Right atrium auricular region (tissue), 2 donors: ENCODE results near the gene USP20. TPM values are rescaled to one million over a fixed set of nuclear protein-coding genes. Genes with fewer than 3 reads are reported as not detected.

Experiments
- DNase-seq: peaks from one replicate; pipeline ENCODE4 v3.0.0-alpha.2; 2019; ENCODE audit warnings: low spot score
- H3K27ac ChIP-seq, 2 donors: fragments of 200-600 bp; sonication (generic); 1 replicate in 1 of 2; 2 replicates in 1 of 2; pipeline ENCODE4 v1.5.1; 2016 to 2019
- H3K27me3 ChIP-seq, 2 donors: fragments of 200-600 bp; sonication (generic); one replicate each; pipeline versions ENCODE4 v1.5.1 to v1.6.0; 2017 to 2019
- H3K36me3 ChIP-seq: fragments of 200-600 bp; sonication (generic); one replicate; pipeline ENCODE4 v1.5.1; 2016
- H3K4me1 ChIP-seq, 2 donors: fragments of 200-600 bp; sonication (generic); one replicate each; pipeline versions ENCODE4 v1.5.1 to v1.6.0; 2017 to 2019
- H3K4me3 ChIP-seq, 2 donors: fragments of 200-600 bp; sonication (generic); 1 replicate in 1 of 2; 2 replicates in 1 of 2; pipeline ENCODE4 v1.5.1; 2017 to 2019; ENCODE audit warnings: mild to moderate bottlenecking in 1 of 2, moderate library complexity in 1 of 2
- H3K9me3 ChIP-seq, 2 donors: fragments of 200-600 bp; sonication (generic); one replicate each; pipeline ENCODE4 v1.5.1; 2019
- total RNA-seq, 2 donors: library from RNA; depleted of rRNA; stranded (reverse); fragments of >200 nt; gene quantifications; one replicate each; pipeline ENCODE4 v1.1.0, GENCODE V29; 2016
- TF ChIP-seq, protein P1 (sequence below), 2 donors: fragments of 200-600 bp; sonication (generic); IDR thresholded peaks; one replicate each; pipeline ENCODE4 v1.5.1; 2019; ENCODE audit warnings: antibody characterized with exemption in 2 of 2

Gene USP20
- total RNA-seq, 2 donors from 2014 or later: 12.9 to 14.5 TPM

DNA sequence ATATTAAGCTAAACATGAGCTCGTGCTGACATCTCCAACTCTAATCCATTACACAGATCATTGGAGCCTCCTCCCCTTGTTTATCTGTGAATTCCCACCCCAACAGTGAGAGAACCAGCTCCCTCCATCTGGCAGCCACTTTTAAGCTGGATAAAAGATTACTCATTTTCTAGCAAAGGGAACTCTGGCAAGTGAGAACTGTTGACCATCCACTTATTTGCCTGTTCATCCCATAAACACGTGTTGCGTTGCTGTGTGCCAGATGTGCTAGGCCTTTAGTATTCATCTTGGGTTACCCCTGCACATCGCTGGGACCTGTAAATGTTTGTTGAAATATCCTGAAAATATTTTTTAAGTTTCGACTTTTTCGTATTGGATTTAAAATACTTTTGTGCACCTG is 8.9 kb upstream of the USP20 start:
- TF ChIP-seq, protein P1, sequence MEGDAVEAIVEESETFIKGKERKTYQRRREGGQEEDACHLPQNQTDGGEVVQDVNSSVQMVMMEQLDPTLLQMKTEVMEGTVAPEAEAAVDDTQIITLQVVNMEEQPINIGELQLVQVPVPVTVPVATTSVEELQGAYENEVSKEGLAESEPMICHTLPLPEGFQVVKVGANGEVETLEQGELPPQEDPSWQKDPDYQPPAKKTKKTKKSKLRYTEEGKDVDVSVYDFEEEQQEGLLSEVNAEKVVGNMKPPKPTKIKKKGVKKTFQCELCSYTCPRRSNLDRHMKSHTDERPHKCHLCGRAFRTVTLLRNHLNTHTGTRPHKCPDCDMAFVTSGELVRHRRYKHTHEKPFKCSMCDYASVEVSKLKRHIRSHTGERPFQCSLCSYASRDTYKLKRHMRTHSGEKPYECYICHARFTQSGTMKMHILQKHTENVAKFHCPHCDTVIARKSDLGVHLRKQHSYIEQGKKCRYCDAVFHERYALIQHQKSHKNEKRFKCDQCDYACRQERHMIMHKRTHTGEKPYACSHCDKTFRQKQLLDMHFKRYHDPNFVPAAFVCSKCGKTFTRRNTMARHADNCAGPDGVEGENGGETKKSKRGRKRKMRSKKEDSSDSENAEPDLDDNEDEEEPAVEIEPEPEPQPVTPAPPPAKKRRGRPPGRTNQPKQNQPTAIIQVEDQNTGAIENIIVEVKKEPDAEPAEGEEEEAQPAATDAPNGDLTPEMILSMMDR (IDR thresholded peaks at IDR 0.05): no peak
- Histone ChIP-seq H3K36me3 (peaks cover 44% of the 10 kb centered on the region), H3K27me3 (no peaks in the 10 kb centered on the region), H3K9me3 (no peaks in the 10 kb centered on the region), H3K4me1 (peaks cover 0 to 8% of the 10 kb centered on the region in 2 donors), H3K4me3 (no peak overlapping the region), H3K27ac (no peak overlapping the region)
- no peak for DNase-seq

DNA sequence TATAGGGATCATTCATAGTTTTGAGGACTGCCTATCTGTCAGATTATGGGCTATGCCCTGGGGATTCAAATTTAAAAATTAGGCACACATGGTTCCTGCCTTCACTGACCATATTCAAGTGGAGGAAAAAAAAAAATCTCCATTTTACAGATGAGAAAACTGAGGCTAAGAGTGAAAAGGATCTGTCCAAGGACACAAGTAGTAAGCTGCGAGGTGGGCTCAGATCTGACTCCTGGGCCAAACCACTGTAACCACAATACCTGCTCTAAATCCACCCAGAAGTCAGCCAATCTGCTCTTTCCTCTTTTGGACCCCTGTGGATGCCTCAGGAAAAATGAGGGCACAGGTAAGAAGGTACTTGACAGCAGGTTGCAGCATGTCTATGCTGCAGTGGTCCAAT is 8.5 kb upstream of the USP20 start:
- Histone ChIP-seq H3K4me1 (peaks cover 0 to 8% of the 10 kb centered on the region in 2 donors), H3K27me3 (no peaks in the 10 kb centered on the region), H3K9me3 (no peaks in the 10 kb centered on the region), H3K4me3 (no peak overlapping the region), H3K27ac (no peak overlapping the region), H3K36me3 (peaks cover 45% of the 10 kb centered on the region)
- TF ChIP-seq, protein P1 (IDR thresholded peaks at IDR 0.05): no peak
- DNase-seq: no peak

DNA sequence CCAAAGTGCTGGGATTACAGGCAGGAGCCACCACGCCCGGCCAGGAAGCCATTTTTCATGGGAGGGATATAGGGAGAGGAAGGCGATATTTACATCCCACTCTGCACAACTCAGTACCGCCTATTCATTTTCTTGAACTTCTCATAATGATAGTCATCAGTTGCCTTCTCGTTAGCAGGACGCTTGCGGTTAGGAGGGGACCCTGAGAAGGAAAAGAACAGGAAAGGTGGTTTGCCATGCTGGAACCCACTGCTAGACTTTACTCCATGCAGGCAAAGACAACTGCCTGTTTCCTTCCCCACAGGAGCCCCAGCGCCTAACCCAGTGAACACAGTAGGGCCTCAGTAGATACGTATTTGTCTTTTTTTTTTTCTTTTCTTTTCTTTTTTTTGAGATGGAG is 7.2 kb upstream of the USP20 start:
- DNase-seq: no peak
- H3K4me1 ChIP-seq: peaks cover 0 to 3% of the 10 kb centered on the region in 2 donors
- H3K27me3 ChIP-seq: no peaks in the 10 kb centered on the region
- no peak overlapping the region for H3K4me3 ChIP-seq
- TF ChIP-seq, protein P1 (IDR thresholded peaks at IDR 0.05): no peak
- no peak overlapping the region for H3K27ac ChIP-seq
- H3K9me3 ChIP-seq: no peaks in the 10 kb centered on the region
- peaks cover 53% of the 10 kb centered on the region for H3K36me3 ChIP-seq

DNA sequence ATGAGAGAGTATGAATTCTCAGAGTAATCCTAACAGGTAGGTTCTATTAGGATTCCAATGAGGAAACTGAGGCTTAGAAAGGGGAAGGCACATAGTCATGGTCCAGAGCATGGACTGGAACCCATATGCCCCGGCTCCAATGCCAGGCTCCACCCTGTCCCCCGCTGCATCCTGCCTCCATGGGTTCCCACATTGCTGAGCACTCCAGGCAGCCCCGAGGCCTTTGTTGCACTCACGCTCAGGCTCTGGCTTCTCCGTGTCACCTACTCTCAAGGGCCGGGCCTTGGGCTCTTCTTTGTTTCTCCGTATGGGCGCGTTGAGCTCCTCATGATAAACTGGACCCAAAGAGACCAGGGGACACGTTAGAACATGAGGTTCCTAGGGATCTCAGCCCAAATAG is 6.3 kb upstream of the USP20 start:
- no peak overlapping the region for H3K27ac ChIP-seq
- no peaks in the 10 kb centered on the region for H3K27me3 ChIP-seq
- no peaks in the 10 kb centered on the region for H3K9me3 ChIP-seq
- no peak overlapping the region for H3K4me3 ChIP-seq
- peaks cover 0 to 4% of the 10 kb centered on the region in 2 donors for H3K4me1 ChIP-seq
- TF ChIP-seq, protein P1 (IDR thresholded peaks at IDR 0.05): no peak
- H3K36me3 ChIP-seq: peaks cover 58% of the 10 kb centered on the region
- DNase-seq: no peak

DNA sequence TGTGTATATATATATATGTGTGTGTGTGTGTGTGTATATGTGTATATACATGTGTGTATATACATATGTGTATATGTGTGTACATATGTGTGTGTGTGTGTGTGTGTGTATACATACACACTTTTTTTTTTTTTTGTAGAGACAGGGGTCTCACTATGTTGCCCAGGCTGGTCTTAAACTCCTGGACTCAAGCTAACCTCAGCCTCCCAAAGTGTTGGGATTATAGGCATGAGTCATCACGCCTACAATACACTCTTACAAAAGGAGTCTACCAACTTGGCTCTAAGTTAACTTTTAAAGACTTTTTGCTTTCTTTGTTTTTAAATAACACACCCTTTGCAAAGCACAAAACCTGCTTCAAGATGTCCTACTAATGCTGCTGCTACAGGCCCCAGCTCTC is 2.3 kb upstream of the USP20 start:
- Histone ChIP-seq H3K4me3 (no peak overlapping the region), H3K9me3 (no peaks in the 10 kb centered on the region), H3K27ac (no peak overlapping the region), H3K27me3 (no peaks in the 10 kb centered on the region), H3K36me3 (peaks cover 55% of the 10 kb centered on the region), H3K4me1 (peaks cover 0 to 26% of the 10 kb centered on the region in 2 donors)
- no peak for DNase-seq
- TF ChIP-seq, protein P1 (IDR thresholded peaks at IDR 0.05): no peak

DNA sequence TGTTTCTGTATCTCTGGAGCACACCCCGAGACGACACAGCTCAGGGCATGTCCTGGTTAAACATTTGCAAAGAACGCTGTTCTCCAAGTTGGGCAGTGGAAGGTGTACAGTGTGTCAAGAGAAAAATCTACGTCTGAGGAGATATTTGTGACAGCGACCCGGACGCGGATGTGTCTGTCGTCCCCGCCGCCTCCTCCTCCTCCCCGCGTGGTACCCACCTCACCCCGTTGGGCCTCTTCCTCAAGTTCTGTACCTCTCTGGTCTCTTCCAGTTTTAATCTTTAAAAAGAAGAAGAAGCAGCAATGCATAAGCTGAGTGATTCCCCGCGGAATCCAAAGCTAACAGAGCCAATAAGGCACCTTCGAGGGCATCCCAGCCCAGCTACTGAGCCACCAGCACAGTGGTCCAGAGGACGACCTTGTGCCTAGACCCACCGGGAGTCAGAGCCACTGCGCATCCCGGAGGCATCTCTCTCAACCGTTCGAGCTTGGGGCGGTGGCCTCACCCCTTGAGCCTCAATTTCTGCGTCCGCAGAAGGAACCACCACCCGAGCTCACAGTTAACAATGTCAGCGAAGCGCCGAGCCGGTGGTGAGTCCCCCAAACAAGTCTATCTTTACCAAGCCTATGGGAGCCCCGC is 650 bp upstream of the USP20 start:
- no peaks in the 10 kb centered on the region for H3K27me3 ChIP-seq
- DNase-seq: no peak
- peak overlapping the region; percentile 82 to 89 for H3K27ac ChIP-seq
- H3K4me3 ChIP-seq: peak overlapping the region; percentile 86 to 99
- TF ChIP-seq, protein P1 (IDR thresholded peaks at IDR 0.05): no peak
- no peaks in the 10 kb centered on the region for H3K9me3 ChIP-seq
- peaks cover 0 to 30% of the 10 kb centered on the region in 2 donors for H3K4me1 ChIP-seq
- peaks cover 39% of the 10 kb centered on the region for H3K36me3 ChIP-seq
